GM12891 (cell line): ENCODE data around the gene MIA2.

ENCODE experiments used
- PAX5 ChIP-seq: IDR thresholded peaks from 2 replicates; pipeline ENCODE4 v1.6.1; 2011; ENCODE audit warnings: low read length, moderate library complexity, mild to moderate bottlenecking; ENCODE audit not compliant: insufficient read depth, severe bottlenecking
- POLR2A ChIP-seq: IDR thresholded peaks from 2 replicates; pipeline ENCODE4 v1.6.1; 2011; ENCODE audit warnings: low read depth, low read length, control low read depth
- POLR2AphosphoS5 ChIP-seq: IDR thresholded peaks from 2 replicates; pipeline ENCODE4 v1.6.1; 2011; ENCODE audit warnings: low read depth, low read length, control low read depth
- POU2F2 ChIP-seq: IDR thresholded peaks from 2 replicates; pipeline ENCODE4 v1.6.1; 2011; ENCODE audit warnings: low read depth, mild to moderate bottlenecking, control low read depth, low read length, moderate library complexity
- SPI1 ChIP-seq: IDR thresholded peaks from 2 replicates; pipeline ENCODE4 v1.6.1; 2011; ENCODE audit warnings: low read depth, low read length, control low read depth
- TAF1 ChIP-seq: IDR thresholded peaks from 2 replicates; pipeline ENCODE4 v1.6.1; 2011; ENCODE audit warnings: low read depth, low read length, control low read depth

GRCh38 chr14:39266525-39266870 is 32.8 kb downstream of the MIA2 start:
- TF ChIP-seq POLR2A (no peak), POLR2AphosphoS5 (no peak), SPI1 (no peak), TAF1 (no peak), POU2F2 (no peak), PAX5 (no peak)
